Measurements from ENCODE around the gene PPM1H. TPM values are rescaled to one million over a fixed set of nuclear protein-coding genes. Genes with fewer than 3 reads are reported as not detected.
A peak's percentile ranks its signal among the peaks of the same experiment; 100 is the strongest.

Gene PPM1H
- 0.79 and 0.90 TPM in 2 replicates for total RNA-seq

GRCh38 chr12:62934799-62935674 is at the start of gene PPM1H:
Gene PPM1H, minus strand, starts transcription at chr12:62935150. Its CDS starts 414 bp downstream, at chr12:62934736.
- DNase-seq (ENCODE audit: low read depth) (no peak), FAIRE-seq (no peak)
- Histone ChIP-seq H3K4me3 (ENCODE audit: low read depth, low read length) (peak within 1 kb of the TSS; percentile 51), H3K36me3 (ENCODE audit: control insufficient read depth, insufficient read depth, low read length) (no peaks in the 10 kb centered on the region), H3K27me3 (ENCODE audit: control insufficient read depth, insufficient read depth, low read length) (peaks cover 16% of the 10 kb centered on the region)
- peak; percentile 56 for TF ChIP-seq CTCF (IDR thresholded peaks at IDR 0.05; ENCODE audit: insufficient read depth, low read length, severe bottlenecking)

- H3K27me3 ChIP-seq (ENCODE audit: control insufficient read depth, insufficient read depth, low read length) = no peaks in the 10 kb centered on the region
- TF ChIP-seq CTCF (IDR thresholded peaks at IDR 0.05; ENCODE audit: insufficient read depth, low read length, severe bottlenecking) = peak; percentile 21
- H3K4me3 ChIP-seq (ENCODE audit: low read depth, low read length) = no peak overlapping the region
- FAIRE-seq (no peak), DNase-seq (ENCODE audit: low read depth) (no peak)
- H3K36me3 ChIP-seq (ENCODE audit: control insufficient read depth, insufficient read depth, low read length) = no peaks in the 10 kb centered on the region
Measured at GRCh38 chr12:62983594-62983993, 48.6 kb upstream of the PPM1H start.

- H3K27me3 ChIP-seq (ENCODE audit: control insufficient read depth, insufficient read depth, low read length) = no peaks in the 10 kb centered on the region
- no peak for FAIRE-seq
- no peak for DNase-seq (ENCODE audit: low read depth)
- no peak for TF ChIP-seq CTCF (IDR thresholded peaks at IDR 0.05; ENCODE audit: insufficient read depth, low read length, severe bottlenecking)
- no peaks in the 10 kb centered on the region for H3K36me3 ChIP-seq (ENCODE audit: control insufficient read depth, insufficient read depth, low read length)
- no peak overlapping the region for H3K4me3 ChIP-seq (ENCODE audit: low read depth, low read length)
Measured at GRCh38 chr12:62978768-62979167, 43.8 kb upstream of the PPM1H start.

- H3K4me3 ChIP-seq (ENCODE audit: low read depth, low read length) = no peak overlapping the region
- FAIRE-seq (no peak), DNase-seq (ENCODE audit: low read depth) (no peak)
- TF ChIP-seq CTCF (IDR thresholded peaks at IDR 0.05; ENCODE audit: insufficient read depth, low read length, severe bottlenecking) = no peak
- H3K36me3 ChIP-seq (ENCODE audit: control insufficient read depth, insufficient read depth, low read length) = no peaks in the 10 kb centered on the region
- H3K27me3 ChIP-seq (ENCODE audit: control insufficient read depth, insufficient read depth, low read length) = no peaks in the 10 kb centered on the region
Measured at GRCh38 chr12:62977883-62978282, 42.9 kb upstream of the PPM1H start.

GRCh38 chr12:62977418-62977817 is 42.5 kb upstream of the PPM1H start:
- Histone ChIP-seq H3K27me3 (ENCODE audit: control insufficient read depth, insufficient read depth, low read length) (no peaks in the 10 kb centered on the region), H3K36me3 (ENCODE audit: control insufficient read depth, insufficient read depth, low read length) (no peaks in the 10 kb centered on the region), H3K4me3 (ENCODE audit: low read depth, low read length) (no peak overlapping the region)
- peak; percentile 39 for DNase-seq (ENCODE audit: low read depth)
- FAIRE-seq = no peak
- TF ChIP-seq CTCF (IDR thresholded peaks at IDR 0.05; ENCODE audit: insufficient read depth, low read length, severe bottlenecking) = no peak
